HuH-7.5 (cell line): ENCODE data around the gene NRTN.

Experiments
- DNase-seq: peaks from one replicate; pipeline ENCODE4 v3.0.0; 2011; ENCODE audit warnings: low spot score

NRTN gene

DNA sequence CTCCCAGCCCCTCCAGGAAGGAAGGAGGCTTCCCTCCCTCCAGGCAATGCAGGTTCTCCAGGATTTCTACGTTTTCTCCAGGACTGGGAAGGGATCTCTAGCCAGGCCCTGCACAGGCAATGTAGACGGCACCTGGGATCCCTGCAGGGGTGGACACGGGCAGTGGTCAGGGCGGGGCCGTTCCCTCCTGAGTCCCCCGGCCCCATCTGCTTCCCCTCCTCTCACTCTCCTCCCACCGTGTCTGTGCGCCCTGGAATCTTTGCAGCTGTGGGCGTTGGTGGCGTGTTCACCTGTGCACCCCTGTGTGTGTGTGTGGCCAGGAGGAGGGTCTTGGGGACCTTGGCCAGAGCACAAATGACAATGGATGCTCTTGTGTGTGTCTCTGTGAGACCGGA is 10.0 kb downstream of the NRTN start:
- DNase-seq: no peak

DNA sequence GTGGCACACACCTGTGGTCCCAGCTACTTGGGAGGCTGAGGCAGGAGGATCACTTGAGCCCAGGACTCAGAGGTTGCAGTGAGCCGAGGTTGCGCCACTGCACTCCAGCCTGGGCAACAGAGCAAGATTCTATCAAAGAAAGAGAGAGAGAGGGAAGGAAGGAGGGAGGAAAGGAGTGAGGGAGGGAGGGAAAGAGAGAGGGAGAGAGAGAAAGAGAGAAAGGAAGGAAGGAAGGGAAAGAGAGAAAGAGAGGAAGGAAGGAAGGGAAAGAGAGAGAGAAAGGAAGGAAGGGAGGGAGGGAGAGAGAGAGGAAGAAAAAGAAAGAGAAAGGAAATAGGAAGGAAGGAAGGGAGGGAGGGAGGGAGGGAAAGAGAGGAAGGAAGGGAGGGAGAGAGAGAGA is 12.4 kb downstream of the NRTN start:
- DNase-seq: no peak

DNA sequence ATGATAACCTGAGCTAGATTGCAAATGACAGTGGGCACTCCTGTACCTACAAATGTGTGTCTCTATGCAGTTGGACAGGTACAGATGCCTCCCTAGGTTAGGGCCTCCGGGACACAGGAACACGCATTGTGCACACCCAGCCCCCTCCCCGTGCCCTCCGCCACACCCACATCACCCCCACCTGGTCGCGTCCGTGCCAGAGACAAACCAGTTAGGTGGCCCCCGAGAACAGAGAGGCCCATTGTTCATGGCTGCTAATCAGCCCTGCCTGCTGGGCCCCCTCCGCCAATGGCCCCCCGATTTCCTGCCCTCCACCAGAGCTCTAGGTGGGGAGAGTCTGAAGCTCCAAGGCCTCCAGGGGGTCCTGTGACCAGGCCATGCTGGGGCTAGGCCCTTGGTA is 13.7 kb downstream of the NRTN start:
- no peak for DNase-seq

DNA sequence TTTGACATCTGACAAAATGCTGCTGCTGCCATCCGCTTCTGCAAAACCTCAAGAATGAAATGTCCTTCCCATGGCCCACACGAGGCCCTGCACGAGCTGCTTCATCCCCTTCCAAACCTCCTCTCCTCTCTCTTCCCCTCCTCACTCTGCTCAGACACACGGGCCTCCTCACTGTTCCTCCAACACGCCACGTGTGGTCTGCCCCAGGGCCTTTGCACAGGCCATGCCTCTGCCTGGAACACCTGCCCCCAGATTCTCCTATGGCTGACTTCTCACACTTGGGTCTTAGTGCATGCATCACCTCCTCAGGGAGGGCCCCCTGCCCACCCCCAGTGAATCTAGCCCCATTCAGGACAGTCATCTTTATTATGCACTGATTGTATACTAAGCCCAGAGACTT is 15.9 kb downstream of the NRTN start:
- DNase-seq: no peak

- no peak for DNase-seq
Observed at GRCh38 chr19:5821521-5822180, 16.8 kb downstream of the NRTN start.

DNA sequence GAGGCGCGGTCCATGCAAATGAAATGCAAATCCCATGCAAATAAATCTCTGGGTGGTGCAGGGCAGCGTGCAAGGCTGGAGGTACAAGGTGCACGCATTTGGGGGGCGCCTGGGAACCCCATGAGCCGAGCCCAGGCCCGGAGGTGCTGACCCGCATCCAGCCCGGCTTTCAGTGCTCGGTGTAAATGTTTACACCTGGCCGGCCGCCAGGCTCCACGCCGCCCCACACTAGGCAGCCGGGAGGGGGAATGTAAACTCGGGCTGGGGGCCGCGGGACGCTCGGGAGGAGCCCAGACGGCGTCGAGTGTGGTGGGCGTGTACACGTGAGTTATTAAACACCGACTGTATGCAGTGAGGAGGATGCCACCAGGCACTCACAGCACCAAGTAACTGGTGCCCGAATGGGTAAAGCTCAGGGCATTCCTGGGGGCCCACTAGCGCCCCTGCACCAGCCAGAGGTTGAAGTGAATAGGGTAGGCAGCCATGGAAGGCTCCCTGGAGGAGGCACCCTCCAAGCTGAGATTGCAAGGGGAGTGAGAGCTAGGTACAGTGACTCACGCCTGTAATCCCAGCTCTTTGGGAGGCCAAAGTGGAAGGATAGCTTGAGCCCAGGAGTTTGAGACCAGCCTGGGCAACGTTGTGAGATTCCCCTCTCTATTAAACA is 17.4 kb downstream of the NRTN start:
- no peak for DNase-seq

- DNase-seq: peak; percentile 89
Observed at GRCh38 chr19:5823579-5824281, 18.9 kb downstream of the NRTN start.

GRCh38 chr19:5824751-5825150 is 19.9 kb downstream of the NRTN start:
- no peak for DNase-seq

GRCh38 chr19:5825178-5825577 is 20.3 kb downstream of the NRTN start:
- no peak for DNase-seq

GRCh38 chr19:5826531-5827341 is 21.9 kb downstream of the NRTN start:
- DNase-seq: peak; percentile 85

- no peak for DNase-seq
Observed at GRCh38 chr19:5827342-5827890, 22.5 kb downstream of the NRTN start.

GRCh38 chr19:5827891-5828660 is 23.2 kb downstream of the NRTN start:
- peak; percentile 99 for DNase-seq

- no peak for DNase-seq
Observed at GRCh38 chr19:5828661-5829566, 24.0 kb downstream of the NRTN start.

DNA sequence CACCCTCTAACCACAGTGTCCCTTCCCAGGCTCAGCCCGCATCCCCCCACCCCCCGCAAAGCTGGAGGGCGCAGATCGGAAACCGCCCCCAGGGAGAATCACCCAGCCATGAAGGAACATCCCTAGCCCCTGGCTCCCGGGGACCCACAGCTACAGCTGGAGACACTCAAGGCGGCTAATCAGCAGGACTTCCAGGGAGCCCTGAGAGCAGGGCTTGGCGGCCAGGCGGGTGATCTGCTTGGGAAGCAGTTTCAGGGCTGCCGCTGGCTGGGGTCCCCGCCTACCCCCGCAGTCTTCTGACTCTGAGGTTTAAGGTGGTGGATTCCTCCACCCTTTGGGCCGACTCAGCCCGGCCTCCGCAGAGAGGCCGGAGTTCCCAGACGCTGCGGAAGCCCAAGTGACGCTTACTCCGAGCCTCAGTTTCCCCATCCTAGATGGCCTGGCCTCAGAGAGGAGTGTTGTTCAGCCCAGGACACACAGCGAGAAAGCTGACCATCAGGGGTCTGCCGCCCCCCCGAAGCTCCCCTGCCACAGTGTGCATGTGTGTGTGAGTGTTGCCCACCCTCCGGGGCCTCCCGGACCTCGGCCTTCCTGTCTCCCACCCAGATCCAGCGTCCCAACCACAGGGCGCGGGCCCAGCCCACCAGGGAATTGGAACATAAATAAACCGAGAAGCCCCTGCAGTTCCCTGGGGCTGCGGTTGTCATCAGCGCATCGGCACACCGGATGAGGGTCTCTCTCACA is 24.9 kb downstream of the NRTN start:
- no peak for DNase-seq

GRCh38 chr19:5831159-5831558 is 26.3 kb downstream of the NRTN start:
- DNase-seq: no peak

GRCh38 chr19:5832061-5832460 is 27.2 kb downstream of the NRTN start:
- DNase-seq: no peak

DNA sequence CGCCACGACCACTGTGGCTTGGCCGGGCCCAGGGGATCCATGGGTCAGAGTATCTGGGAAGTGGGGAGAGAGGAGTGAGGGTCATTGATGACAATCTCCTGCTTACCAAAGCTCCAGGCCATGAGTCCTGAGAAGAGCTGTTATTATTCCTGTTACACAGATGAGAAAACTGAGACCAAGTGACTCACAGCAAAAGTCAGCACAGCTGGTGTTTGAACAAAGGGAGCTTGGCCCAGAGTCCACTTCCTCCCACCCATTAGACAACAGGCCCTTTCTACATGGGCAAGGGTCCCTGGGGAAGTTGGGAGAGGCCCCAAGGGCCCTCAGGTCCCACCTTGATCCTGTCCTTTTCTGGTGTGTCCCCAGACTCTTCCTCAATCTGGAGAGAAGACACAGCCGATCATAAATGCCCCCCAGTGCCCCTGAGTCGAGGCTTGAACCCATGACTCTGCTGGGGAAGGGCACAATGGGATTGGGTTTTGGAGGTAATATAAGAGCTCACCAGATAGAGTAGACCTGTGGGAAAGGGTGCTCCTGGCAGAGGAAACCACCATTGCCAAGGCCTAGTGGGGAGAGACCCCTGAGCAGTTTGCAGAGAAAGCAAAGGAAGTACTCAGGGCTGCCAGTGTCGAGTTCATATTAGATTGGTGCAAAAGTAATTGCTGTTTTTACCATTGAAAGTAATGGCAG is 27.8 kb downstream of the NRTN start:
- DNase-seq: no peak

DNA sequence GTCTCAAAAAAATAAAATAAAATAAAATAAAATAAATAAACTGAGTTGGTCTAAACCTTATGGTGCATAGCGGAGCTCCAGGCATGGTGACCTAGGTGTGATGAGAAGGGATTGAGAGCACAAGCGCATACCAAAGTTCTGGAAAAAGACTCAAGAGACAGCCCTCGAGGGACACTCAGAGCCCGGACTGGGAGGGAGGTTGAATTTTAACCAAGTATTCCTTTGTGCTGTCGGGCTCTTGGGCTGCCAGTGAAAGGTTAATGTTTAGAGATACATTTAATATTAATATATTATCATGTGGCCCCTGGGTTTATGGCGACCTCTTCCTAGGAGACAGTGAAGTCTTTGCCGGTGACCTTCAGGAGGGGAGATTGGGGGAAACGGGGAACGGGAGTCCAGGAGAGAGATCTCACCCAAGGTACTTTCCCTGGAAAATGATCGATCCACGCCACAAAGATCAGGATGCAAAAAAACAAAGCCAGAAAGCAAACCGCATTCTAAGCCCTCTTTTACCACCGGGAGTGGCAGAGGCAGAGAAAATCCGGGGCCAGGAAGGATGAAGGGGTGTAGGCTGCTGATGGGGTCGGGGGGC is 33.0 kb downstream of the NRTN start:
- DNase-seq: peak; percentile 47
